CD14-positive monocyte (primary cell): ENCODE measurements around the gene HIPK3. TPM values are rescaled to one million over a fixed set of nuclear protein-coding genes. Genes with fewer than 3 reads are reported as not detected.

ENCODE experiments used
- DNase-seq, 3 donors: peaks; one replicate each; pipeline ENCODE4 v3.0.0-alpha.2; 2011 to 2022
- H2AFZ ChIP-seq: 2 replicates; pipeline ENCODE4 v1.6.0; 2012; ENCODE audit warnings: mild to moderate bottlenecking, low read depth, low read length, inconsistent platforms; ENCODE audit not compliant: insufficient read depth, poor library complexity, severe bottlenecking
- H3K27ac ChIP-seq, 2 donors: 1 replicate in 1 of 2; 2 replicates in 1 of 2; pipeline ENCODE4 v1.5.1; 2012 to 2013; ENCODE audit warnings: low read length in 2 of 2, control low read depth in 1 of 2, inconsistent platforms in 1 of 2, low read depth in 1 of 2, mild to moderate bottlenecking in 1 of 2
- H3K27me3 ChIP-seq, 2 donors: one replicate each; pipeline versions ENCODE4 v1.6.0 to v1.6.1; 2011 to 2013; ENCODE audit warnings: low read length in 2 of 2; ENCODE audit not compliant: control insufficient read depth in 2 of 2, insufficient read depth in 2 of 2
- H3K36me3 ChIP-seq, 2 donors: replicated peaks in 1 of 2; 1 replicate in 1 of 2; 2 replicates in 1 of 2; pipeline versions ENCODE4 v1.5.1 to v1.6.1; 2012 to 2013; ENCODE audit warnings: low read length in 2 of 2, control low read depth in 1 of 2, inconsistent platforms in 1 of 2, mild to moderate bottlenecking in 1 of 2; ENCODE audit not compliant: insufficient read depth in 2 of 2, control insufficient read depth in 1 of 2
- H3K4me1 ChIP-seq, 2 donors: 1 replicate in 1 of 2; 2 replicates in 1 of 2; pipeline versions ENCODE4 v1.5.1 to v1.6.1; 2012 to 2013; ENCODE audit warnings: low read length in 2 of 2, control low read depth in 1 of 2, inconsistent platforms in 1 of 2, mild to moderate bottlenecking in 1 of 2, moderate library complexity in 1 of 2; ENCODE audit not compliant: insufficient read depth in 2 of 2, control insufficient read depth in 1 of 2
- H3K4me2 ChIP-seq: replicated peaks from 2 replicates; pipeline ENCODE3; 2012; ENCODE audit warnings: low read length, moderate library complexity, mild to moderate bottlenecking; ENCODE audit not compliant: poor library complexity, severe bottlenecking; ENCODE audit errors: extremely low read depth
- H3K4me3 ChIP-seq, 3 experiments: fragments of 200-600 bp in 1 of 3; sonication (generic) in 1 of 3; replicated peaks in 1 of 3; 1 replicate in 2 of 3; 2 replicates in 1 of 3; pipeline ENCODE4 v1.5.1; 2011 to 2013; ENCODE audit warnings: low read length in 3 of 3, mild to moderate bottlenecking in 3 of 3, control low read depth in 2 of 3, low read depth in 2 of 3, inconsistent platforms in 1 of 3, moderate library complexity in 1 of 3
- H3K79me2 ChIP-seq: 2 replicates; pipeline ENCODE4 v1.6.0; 2012; ENCODE audit warnings: mild to moderate bottlenecking, control low read depth, inconsistent platforms, low read length, moderate library complexity; ENCODE audit not compliant: insufficient read depth
- H3K9ac ChIP-seq: 2 replicates; pipeline ENCODE4 v1.6.0; 2017; ENCODE audit warnings: low read length, mild to moderate bottlenecking; ENCODE audit not compliant: insufficient read depth, poor library complexity, severe bottlenecking
- H3K9me3 ChIP-seq, 2 donors: replicated peaks in 1 of 2; 1 replicate in 1 of 2; 2 replicates in 1 of 2; pipeline versions ENCODE4 v1.5.1 to v1.6.1; 2012 to 2013; ENCODE audit warnings: low read length in 2 of 2, control low read depth in 1 of 2; ENCODE audit not compliant: control insufficient read depth in 1 of 2, insufficient read depth in 1 of 2
- H4K20me1 ChIP-seq: 2 replicates; pipeline ENCODE4 v1.6.0; 2012; ENCODE audit warnings: mild to moderate bottlenecking, low read length, control low read depth, moderate library complexity; ENCODE audit not compliant: insufficient read depth
- H3K27ac Mint-ChIP-seq, 7 donors: one replicate each; pipeline ENCODE4 v1.8.0; 2020; ENCODE audit warnings: mild to moderate bottlenecking in 7 of 7, mixed read lengths in 7 of 7, moderate library complexity in 6 of 7, inconsistent platforms in 2 of 7
- H3K27me3 Mint-ChIP-seq, 3 donors: one replicate each; pipeline ENCODE4 v1.8.0; 2021 to 2022; ENCODE audit warnings: low read depth in 3 of 3, mild to moderate bottlenecking in 3 of 3, mixed read lengths in 3 of 3, moderate library complexity in 3 of 3, inconsistent platforms in 1 of 3
- H3K36me3 Mint-ChIP-seq, 2 donors: one replicate each; pipeline ENCODE4 v1.8.0; 2020; ENCODE audit warnings: mixed read lengths in 2 of 2, inconsistent platforms in 1 of 2, mild to moderate bottlenecking in 1 of 2
- H3K4me1 Mint-ChIP-seq: one replicate; pipeline ENCODE4 v1.8.0; 2020; ENCODE audit warnings: mild to moderate bottlenecking, mixed read lengths
- H3K4me3 Mint-ChIP-seq, 2 donors: one replicate each; pipeline ENCODE4 v1.8.0; 2020; ENCODE audit warnings: mild to moderate bottlenecking in 2 of 2, mixed read lengths in 2 of 2, moderate library complexity in 1 of 2
- H3K9me3 Mint-ChIP-seq, 7 donors: one replicate each; pipeline ENCODE4 v1.8.0; 2020 to 2022; ENCODE audit warnings: mixed read lengths in 7 of 7, mild to moderate bottlenecking in 6 of 7, moderate library complexity in 6 of 7, inconsistent platforms in 2 of 7
- CTCF ChIP-seq: fragments of 200-600 bp; IDR thresholded peaks from one replicate; pipeline ENCODE4 v1.8.0; 2022; ENCODE audit warnings: antibody characterized with exemption, mild to moderate bottlenecking
- WGBS: methylation state at CpG from one replicate; pipeline ENCODE4 v1.1.5; 2013; ENCODE audit warnings: missing lambda C conversion rate; ENCODE audit not compliant: insufficient coverage; 5-methylcytosine and 5-hydroxymethylcytosine counted together
- intact Hi-C, 2 donors: fragments of 100-400 bp; cut with micrococcal nuclease; formaldehyde crosslinking; loops; one replicate each; pipeline versions ENCODE4 v1.15.0 to v1.15.1; 2023
- polyA plus RNA-seq, 3 donors: library from polyadenylated mRNA; depleted of rRNA in 1 of 3; unstranded in 2 of 3; stranded (reverse) in 1 of 3; fragments of 300-500 nt in 2 of 3; fragments of >200 nt in 1 of 3; fragmentation: Illumina TruSeq in 2 of 3; gene quantifications; 1 replicate in 2 of 3; 2 replicates in 1 of 3; pipeline ENCODE4 v1.2.3, GENCODE V29; 2012 to 2021

Gene HIPK3
- polyA plus RNA-seq, 3 donors = 62.0 to 68.6 (median 63.5) TPM

- H3K27me3 Mint-ChIP-seq = peaks cover 3 to 8% (median 8%) of the 10 kb centered on the region in 3 donors
- peak overlapping the region in 2 of 7 donors; percentile 14 to 16 for H3K27ac Mint-ChIP-seq
- Histone ChIP-seq H3K9me3 (peaks cover 0 to 3% of the 10 kb centered on the region in 2 donors), H3K4me3 (no peak overlapping the region), H3K27ac (no peak overlapping the region), H3K4me1 (peaks cover 17 to 29% of the 10 kb centered on the region in 2 donors), H2AFZ (no peak overlapping the region), H3K27me3 (no peaks in the 10 kb centered on the region), H3K4me2 (no peak overlapping the region), H3K79me2 (no peaks in the 10 kb centered on the region), H3K9ac (no peak overlapping the region), H3K36me3 (no peaks in the 10 kb centered on the region), H4K20me1 (no peaks in the 10 kb centered on the region)
- no peak overlapping the region for H3K4me3 Mint-ChIP-seq
- intact Hi-C loops = no loop called here
- peaks cover 0 to 7% (median 4%) of the 10 kb centered on the region in 7 donors for H3K9me3 Mint-ChIP-seq
- DNase-seq = no peak
- 100% methylated on average over 1 of the region's 13 CpGs for WGBS
- peaks cover 22% of the 10 kb centered on the region for H3K4me1 Mint-ChIP-seq
- no peak for TF ChIP-seq CTCF
- no peaks in the 10 kb centered on the region for H3K36me3 Mint-ChIP-seq
These were observed 134.0 kb downstream of the HIPK3 start for GRCh38 chr11:33390944-33391892.

- Histone ChIP-seq H4K20me1 (no peaks in the 10 kb centered on the region), H3K4me2 (no peak overlapping the region), H3K36me3 (no peaks in the 10 kb centered on the region), H3K27me3 (no peaks in the 10 kb centered on the region), H3K4me1 (peaks cover 14 to 26% of the 10 kb centered on the region in 2 donors), H3K9me3 (no peaks in the 10 kb centered on the region), H3K9ac (no peak overlapping the region), H2AFZ (no peak overlapping the region), H3K27ac (no peak overlapping the region), H3K79me2 (no peaks in the 10 kb centered on the region), H3K4me3 (no peak overlapping the region)
- Mint-ChIP-seq H3K27ac (no peak overlapping the region), H3K4me3 (no peak overlapping the region), H3K9me3 (peaks cover 0 to 3% (median 0%) of the 10 kb centered on the region in 7 donors), H3K4me1 (peaks cover 18% of the 10 kb centered on the region), H3K36me3 (no peaks in the 10 kb centered on the region), H3K27me3 (peaks cover 6 to 8% (median 8%) of the 10 kb centered on the region in 3 donors)
- WGBS = no CpG with 5 or more reads among the region's 2 CpGs
- no peak for TF ChIP-seq CTCF
- intact Hi-C loops = no loop called here
- DNase-seq = no peak
These were observed 134.7 kb downstream of the HIPK3 start for GRCh38 chr11:33391893-33392251.
